Duodenal mucosa (tissue), 2 donors: ENCODE measurements around the gene PARP12.

Experiments
- H3K27ac ChIP-seq: one replicate; pipeline ENCODE4 v1.7.0; 2013; ENCODE audit warnings: low read depth, low read length
- H3K27me3 ChIP-seq, 2 donors: one replicate each; pipeline ENCODE4 v1.7.0; 2013; ENCODE audit warnings: low read length in 2 of 2, control low read depth in 1 of 2; ENCODE audit not compliant: insufficient read depth in 2 of 2, control insufficient read depth in 1 of 2
- H3K36me3 ChIP-seq, 2 donors: one replicate each; pipeline ENCODE4 v1.7.0; 2013; ENCODE audit warnings: low read length in 2 of 2, control low read depth in 1 of 2; ENCODE audit not compliant: insufficient read depth in 2 of 2, control insufficient read depth in 1 of 2
- H3K4me1 ChIP-seq, 2 donors: one replicate each; pipeline ENCODE4 v1.7.0; 2013; ENCODE audit warnings: low read length in 2 of 2, control low read depth in 1 of 2; ENCODE audit not compliant: insufficient read depth in 2 of 2, control insufficient read depth in 1 of 2
- H3K4me3 ChIP-seq, 2 donors: one replicate each; pipeline ENCODE4 v1.7.0; 2013; ENCODE audit warnings: low read length in 2 of 2, low read depth in 1 of 2
- H3K9ac ChIP-seq, 2 donors: one replicate each; pipeline ENCODE4 v1.7.0; 2013; ENCODE audit warnings: low read length in 2 of 2, low read depth in 1 of 2
- H3K9me3 ChIP-seq, 2 donors: one replicate each; pipeline ENCODE4 v1.7.0; 2013; ENCODE audit warnings: low read length in 2 of 2, control low read depth in 1 of 2; ENCODE audit not compliant: control insufficient read depth in 1 of 2

Gene PARP12

DNA sequence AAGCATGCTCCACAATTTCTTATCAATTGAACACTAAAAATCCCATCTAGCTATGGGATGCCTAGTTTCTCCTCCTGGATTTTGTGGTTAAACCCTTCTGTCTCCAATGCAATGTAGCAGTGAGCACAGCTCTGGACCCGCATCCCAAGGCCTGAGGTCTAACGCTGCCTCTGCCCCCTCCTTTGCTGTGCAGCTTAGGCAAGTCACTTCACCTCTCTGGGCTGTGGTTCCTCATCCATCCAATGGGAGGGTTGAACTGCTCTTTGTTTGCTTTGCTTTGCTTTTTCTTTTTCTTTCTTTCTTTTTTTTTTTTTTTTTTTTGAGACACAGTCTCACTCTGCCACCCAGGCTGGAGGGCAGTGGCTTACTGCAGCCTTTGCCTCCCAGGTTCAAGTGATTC is 69.2 kb downstream of the PARP12 start:
- Histone ChIP-seq H3K9me3 (no peaks in the 10 kb centered on the region), H3K36me3 (no peaks in the 10 kb centered on the region), H3K27me3 (no peaks in the 10 kb centered on the region), H3K4me3 (no peak overlapping the region), H3K9ac (no peak overlapping the region), H3K4me1 (peaks cover 0 to 5% of the 10 kb centered on the region in 2 donors), H3K27ac (no peak overlapping the region)

DNA sequence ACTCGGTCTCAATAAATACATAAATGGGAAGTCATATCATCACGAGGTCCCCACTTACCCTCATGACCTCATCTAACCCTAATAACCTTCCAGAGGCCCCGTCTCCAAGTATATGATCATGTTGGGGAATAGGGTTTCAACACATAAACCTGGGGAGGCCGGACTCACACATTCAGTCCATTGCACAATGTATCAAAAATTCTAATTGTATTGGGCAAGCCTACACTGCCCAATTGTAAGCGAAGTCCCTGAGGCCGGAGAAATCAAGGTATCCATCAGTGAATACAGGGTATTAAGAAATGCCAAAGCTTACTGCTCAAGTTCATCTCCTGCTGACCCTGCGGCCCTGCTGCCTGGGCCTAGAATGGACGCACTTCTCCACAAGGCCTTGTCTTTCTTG is 69.6 kb downstream of the PARP12 start:
- no peaks in the 10 kb centered on the region for H3K36me3 ChIP-seq
- H3K27ac ChIP-seq: no peak overlapping the region
- H3K4me1 ChIP-seq: peaks cover 0 to 5% of the 10 kb centered on the region in 2 donors
- H3K9ac ChIP-seq: no peak overlapping the region
- no peaks in the 10 kb centered on the region for H3K9me3 ChIP-seq
- no peaks in the 10 kb centered on the region for H3K27me3 ChIP-seq
- no peak overlapping the region for H3K4me3 ChIP-seq

DNA sequence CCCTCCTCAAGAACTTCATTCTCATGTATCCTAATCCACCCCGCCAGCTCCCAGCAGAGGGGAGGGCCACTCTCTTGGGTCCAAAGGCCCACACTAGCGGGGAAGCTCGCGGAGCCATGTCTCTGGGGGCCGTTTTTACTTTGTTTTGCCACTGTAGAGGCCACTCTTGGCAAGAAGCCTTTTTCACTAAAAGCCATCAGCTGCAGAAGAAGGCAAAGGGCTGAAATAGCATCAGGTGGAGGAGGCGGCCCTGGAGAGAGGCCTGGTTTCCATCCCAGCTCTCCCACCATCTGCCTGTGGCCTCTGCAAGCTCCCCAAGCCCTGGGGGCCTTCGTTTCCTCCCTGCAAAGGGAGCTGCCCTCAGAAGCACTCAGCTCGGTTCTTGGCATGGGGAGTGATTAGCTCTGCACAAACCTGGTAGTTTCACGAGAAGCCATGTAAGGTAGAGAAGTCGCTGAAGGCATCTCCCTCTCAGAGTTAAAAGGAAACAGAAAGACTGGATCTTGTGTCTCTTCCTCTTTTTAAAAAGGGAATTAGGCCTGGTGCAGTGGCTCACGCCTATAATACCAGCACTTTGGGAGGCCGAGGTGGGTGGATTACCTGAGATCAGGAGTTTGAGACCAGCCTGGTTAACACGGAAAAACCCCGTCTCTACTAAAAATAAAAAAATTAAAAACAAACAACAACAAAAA is 70.3 kb downstream of the PARP12 start:
- Histone ChIP-seq H3K4me1 (peaks cover 0 to 5% of the 10 kb centered on the region in 2 donors), H3K4me3 (no peak overlapping the region), H3K9me3 (no peaks in the 10 kb centered on the region), H3K27ac (no peak overlapping the region), H3K27me3 (no peaks in the 10 kb centered on the region), H3K9ac (no peak overlapping the region), H3K36me3 (no peaks in the 10 kb centered on the region)

DNA sequence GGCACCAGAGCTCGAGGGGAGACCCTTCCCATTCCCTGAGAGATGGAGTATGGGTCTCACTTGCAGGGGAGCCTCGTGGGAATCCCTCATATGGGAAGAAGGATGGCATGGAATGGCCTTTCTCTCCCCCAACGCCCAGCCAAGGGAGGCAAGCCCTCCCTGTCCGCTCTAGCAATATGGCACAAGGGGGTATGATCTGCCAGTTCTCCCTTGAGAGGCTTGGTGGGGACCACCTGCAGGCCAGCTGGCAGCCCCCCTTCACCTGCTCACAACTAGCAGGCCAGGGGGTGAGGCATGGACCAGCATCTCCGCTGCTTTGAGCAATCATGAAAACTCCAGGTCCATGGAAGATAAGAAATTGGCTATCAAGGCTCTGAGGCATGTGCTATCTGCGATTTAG is 70.8 kb downstream of the PARP12 start:
- peaks cover 0 to 5% of the 10 kb centered on the region in 2 donors for H3K4me1 ChIP-seq

DNA sequence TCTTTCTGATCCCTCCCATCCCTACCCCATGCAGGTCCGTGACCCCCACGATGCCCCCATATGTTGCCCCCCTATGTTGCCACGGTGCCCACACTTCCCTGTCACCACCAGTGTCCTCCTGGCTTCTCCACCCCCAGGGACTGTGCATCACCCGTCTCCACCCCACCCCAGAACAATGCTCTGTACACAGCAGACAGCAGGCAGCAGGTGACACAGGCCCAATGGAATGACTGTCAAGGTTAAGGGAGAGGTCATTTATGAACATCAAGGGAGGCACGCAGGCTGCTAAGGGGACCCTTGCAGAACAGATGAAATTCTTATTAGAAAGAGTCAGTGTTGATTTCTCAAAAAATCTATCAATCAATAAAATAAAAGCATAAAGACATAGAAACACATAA is 71.5 kb downstream of the PARP12 start:
- Histone ChIP-seq H3K4me1 (peaks cover 0 to 5% of the 10 kb centered on the region in 2 donors), H3K4me3 (no peak overlapping the region), H3K27me3 (no peaks in the 10 kb centered on the region), H3K27ac (no peak overlapping the region), H3K36me3 (no peaks in the 10 kb centered on the region), H3K9ac (no peak overlapping the region), H3K9me3 (no peaks in the 10 kb centered on the region)

More for the DNA sequence above, 70.8 kb downstream of the PARP12 start:
- Histone ChIP-seq H3K27ac (no peak overlapping the region), H3K27me3 (no peaks in the 10 kb centered on the region), H3K36me3 (no peaks in the 10 kb centered on the region), H3K9ac (no peak overlapping the region), H3K4me3 (no peak overlapping the region), H3K9me3 (no peaks in the 10 kb centered on the region)

DNA sequence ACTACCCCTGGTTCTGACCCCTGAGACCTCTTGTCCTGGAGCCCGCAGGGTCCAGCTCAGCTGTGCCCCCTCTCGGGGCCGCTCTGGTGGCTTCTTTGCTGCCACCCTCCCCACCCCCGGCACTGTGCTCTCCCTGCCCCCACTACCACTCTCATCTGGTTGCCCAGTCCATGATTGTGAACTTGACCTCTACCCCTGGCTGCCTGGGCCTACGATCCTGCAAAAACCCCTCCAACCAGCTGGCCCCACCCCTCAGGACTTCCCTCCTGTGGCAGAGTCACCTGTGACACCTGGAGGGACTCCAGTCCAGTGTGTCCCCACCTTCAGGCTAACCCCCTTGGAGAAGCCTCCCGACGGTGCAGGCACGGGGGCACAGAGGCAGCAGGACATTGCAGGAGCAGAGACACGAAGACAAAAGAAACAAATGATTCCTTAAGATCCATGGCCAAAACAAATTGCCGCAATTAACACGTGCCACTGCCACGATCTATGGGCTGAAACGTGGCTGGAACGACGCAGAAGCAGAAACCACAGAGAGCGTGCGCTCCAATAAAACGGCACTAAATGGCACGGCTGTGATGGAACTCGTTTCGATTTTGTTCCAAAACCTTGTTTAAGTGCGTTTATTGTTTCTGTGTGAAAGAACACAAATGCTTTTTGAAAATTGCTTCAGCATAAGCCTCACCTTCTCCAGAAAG is 72.0 kb downstream of the PARP12 start:
- no peaks in the 10 kb centered on the region for H3K9me3 ChIP-seq
- H3K27me3 ChIP-seq: no peaks in the 10 kb centered on the region
- no peaks in the 10 kb centered on the region for H3K36me3 ChIP-seq
- H3K4me1 ChIP-seq: peaks cover 0 to 5% of the 10 kb centered on the region in 2 donors
- no peak overlapping the region for H3K4me3 ChIP-seq
- no peak overlapping the region for H3K27ac ChIP-seq
- H3K9ac ChIP-seq: no peak overlapping the region

GRCh38 chr7:139990142-139990535 is 72.6 kb downstream of the PARP12 start:
- Histone ChIP-seq H3K27ac (no peak overlapping the region), H3K9ac (no peak overlapping the region), H3K4me1 (peaks cover 0 to 5% of the 10 kb centered on the region in 2 donors), H3K27me3 (no peaks in the 10 kb centered on the region), H3K36me3 (no peaks in the 10 kb centered on the region), H3K9me3 (no peaks in the 10 kb centered on the region), H3K4me3 (no peak overlapping the region)

- H3K4me3 ChIP-seq: no peak overlapping the region
- H3K27me3 ChIP-seq: no peaks in the 10 kb centered on the region
- no peaks in the 10 kb centered on the region for H3K36me3 ChIP-seq
- no peaks in the 10 kb centered on the region for H3K9me3 ChIP-seq
- no peak overlapping the region for H3K27ac ChIP-seq
- H3K4me1 ChIP-seq: peaks cover 0 to 5% of the 10 kb centered on the region in 2 donors
- no peak overlapping the region for H3K9ac ChIP-seq
These were observed 73.2 kb downstream of the PARP12 start for GRCh38 chr7:139989366-139990141.

DNA sequence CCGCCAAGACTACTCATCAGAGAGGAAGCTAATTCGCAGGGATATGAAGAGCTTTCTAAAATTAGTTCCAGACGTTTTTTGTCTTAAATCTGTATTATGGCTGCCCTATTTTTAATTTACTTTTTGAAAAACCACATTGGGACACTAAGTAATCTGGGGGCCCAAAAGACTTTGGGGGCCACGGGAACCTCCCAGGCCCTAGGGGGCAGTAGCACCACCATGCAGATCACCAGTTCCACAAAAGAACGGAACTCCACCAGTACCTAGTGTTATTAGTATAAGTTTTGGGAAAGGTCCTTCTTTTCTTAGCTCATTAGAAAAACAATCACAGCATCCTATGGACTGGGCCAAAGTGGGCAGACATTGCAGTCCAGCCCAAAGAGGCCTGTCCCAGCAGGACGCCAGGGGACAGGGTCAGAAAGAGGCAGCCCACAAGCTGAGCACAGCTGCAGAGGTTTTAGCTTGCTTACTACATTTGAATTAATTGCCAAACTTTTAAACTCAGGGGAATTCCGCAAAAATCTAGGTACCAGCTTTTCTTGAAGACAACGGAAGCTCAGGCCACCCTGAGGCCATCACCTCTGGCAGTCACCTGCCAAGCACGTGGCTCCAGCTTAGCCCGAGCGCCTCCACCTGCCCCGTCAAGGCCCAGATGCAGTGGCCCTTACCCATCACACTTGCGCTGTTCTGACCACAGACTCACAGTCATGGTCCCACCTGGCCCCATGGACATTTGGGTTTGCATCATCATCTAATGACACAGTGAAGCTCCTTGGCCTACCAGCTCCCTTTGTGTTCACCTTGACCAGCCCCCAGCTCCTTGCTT is 74.8 kb downstream of the PARP12 start:
- Histone ChIP-seq H3K4me3 (no peak overlapping the region), H3K27me3 (no peaks in the 10 kb centered on the region), H3K27ac (no peak overlapping the region), H3K4me1 (peaks cover 0 to 5% of the 10 kb centered on the region in 2 donors), H3K9ac (no peak overlapping the region), H3K36me3 (no peaks in the 10 kb centered on the region), H3K9me3 (no peaks in the 10 kb centered on the region)
